MM.1S (cell line): ENCODE data around the gene GPC5.

Experiments used
- DNase-seq: peaks from one replicate; pipeline ENCODE4 v3.0.0-alpha.2; 2015
- H2AFZ ChIP-seq: fragments of 300-600 bp; sonication (generic); 2 replicates; pipeline ENCODE4 v1.6.0; 2016; ENCODE audit warnings: antibody characterized with exemption, low read length
- H3F3A ChIP-seq: fragments of 300-600 bp; sonication (generic); 2 replicates; pipeline ENCODE4 v1.6.1; 2016; ENCODE audit warnings: mild to moderate bottlenecking, antibody characterized with exemption, low read length, moderate library complexity, mixed read lengths; ENCODE audit not compliant: insufficient read depth
- H3K27ac ChIP-seq: fragments of 300-600 bp; sonication (generic); 2 replicates; pipeline ENCODE4 v1.5.1; 2016; ENCODE audit warnings: mild to moderate bottlenecking, low read length
- H3K27me3 ChIP-seq: fragments of 300-600 bp; sonication (generic); replicated peaks from 2 replicates; pipeline ENCODE4 v1.6.0; 2016; ENCODE audit warnings: low read length; ENCODE audit not compliant: insufficient read depth
- H3K36me3 ChIP-seq: fragments of 300-600 bp; sonication (generic); replicated peaks from 2 replicates; pipeline ENCODE4 v1.6.1; 2016; ENCODE audit warnings: mild to moderate bottlenecking, low read length, mixed read lengths; ENCODE audit not compliant: insufficient read depth
- H3K4me1 ChIP-seq: fragments of 300-600 bp; sonication (generic); 2 replicates; pipeline ENCODE4 v1.6.1; 2016; ENCODE audit warnings: low read length, mixed read lengths
- H3K4me2 ChIP-seq: fragments of 300-600 bp; sonication (generic); 2 replicates; pipeline ENCODE4 v1.6.0; 2016; ENCODE audit warnings: low read depth, low read length
- H3K4me3 ChIP-seq: fragments of 300-600 bp; sonication (generic); 2 replicates; pipeline ENCODE4 v1.5.1; 2016; ENCODE audit warnings: low read length, mixed read lengths
- H3K79me2 ChIP-seq: fragments of 300-600 bp; sonication (generic); 2 replicates; pipeline ENCODE4 v1.6.1; 2016; ENCODE audit warnings: mixed run types, low read length, mixed read lengths
- H3K9ac ChIP-seq: fragments of 300-600 bp; sonication (generic); 2 replicates; pipeline ENCODE4 v1.6.1; 2016; ENCODE audit warnings: low read length, mixed read lengths
- H3K9me2 ChIP-seq: fragments of 300-600 bp; sonication (generic); replicated peaks from 2 replicates; pipeline ENCODE4 v1.6.1; 2016; ENCODE audit warnings: mild to moderate bottlenecking, low read length, mixed read lengths; ENCODE audit not compliant: insufficient read depth
- H3K9me3 ChIP-seq: fragments of 300-600 bp; sonication (generic); replicated peaks from 2 replicates; pipeline ENCODE4 v1.6.1; 2016; ENCODE audit warnings: mild to moderate bottlenecking, low read length, mixed read lengths; ENCODE audit not compliant: insufficient read depth
- H4K20me1 ChIP-seq: fragments of 300-600 bp; sonication (generic); 2 replicates; pipeline ENCODE4 v1.6.1; 2016; ENCODE audit warnings: mild to moderate bottlenecking, low read length, moderate library complexity, mixed read lengths; ENCODE audit not compliant: insufficient read depth
- EZH2 ChIP-seq: fragments of 300-600 bp; sonication (generic); optimal IDR thresholded peaks from 2 replicates; pipeline ENCODE3; 2017; ENCODE audit warnings: low read depth, mild to moderate bottlenecking, antibody characterized with exemption, low read length, mixed read lengths
- EZH2phosphoT487 ChIP-seq: fragments of 300-600 bp; sonication (generic); IDR thresholded peaks from 2 replicates; pipeline ENCODE4 v1.6.1; 2018; ENCODE audit warnings: antibody characterized with exemption, low read length
- TF ChIP-seq, protein P1 (sequence below): fragments of 300-600 bp; sonication (generic); IDR thresholded peaks from 2 replicates; pipeline ENCODE4 v1.5.1; 2016; ENCODE audit warnings: antibody characterized with exemption, low read length, mixed read lengths

The GPC5 gene

DNA sequence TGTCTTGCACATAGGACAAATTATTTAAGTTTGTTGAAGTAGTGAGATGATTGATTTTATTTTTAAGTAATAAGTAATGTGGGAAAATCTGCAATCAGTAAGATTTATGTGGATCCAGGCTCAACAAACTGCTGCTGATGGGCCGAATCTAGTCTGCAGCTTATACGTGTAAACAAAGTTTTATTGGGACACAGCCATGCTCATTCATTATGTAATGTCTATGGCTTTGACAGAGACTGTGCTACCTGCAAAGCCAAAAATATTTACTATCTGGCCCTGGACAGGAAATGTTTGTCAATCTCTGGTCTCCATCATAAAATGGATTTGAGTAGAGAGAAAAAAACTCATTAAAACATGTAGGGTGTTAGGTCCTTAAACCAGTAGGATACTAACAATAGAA, 728.0 kb downstream of the GPC5 start:
- Histone ChIP-seq H3F3A (no peaks in the 10 kb centered on the region), H3K9ac (no peak overlapping the region), H2AFZ (no peak overlapping the region), H3K27me3 (no peaks in the 10 kb centered on the region), H3K27ac (no peak overlapping the region), H3K36me3 (no peaks in the 10 kb centered on the region), H3K79me2 (no peaks in the 10 kb centered on the region), H3K9me3 (no peaks in the 10 kb centered on the region), H3K9me2 (no peaks in the 10 kb centered on the region), H3K4me2 (no peak overlapping the region), H3K4me3 (no peak overlapping the region), H3K4me1 (no peaks in the 10 kb centered on the region), H4K20me1 (no peaks in the 10 kb centered on the region)
- no peak for DNase-seq
- TF ChIP-seq EZH2phosphoT487: no peak
- TF ChIP-seq, protein P1, sequence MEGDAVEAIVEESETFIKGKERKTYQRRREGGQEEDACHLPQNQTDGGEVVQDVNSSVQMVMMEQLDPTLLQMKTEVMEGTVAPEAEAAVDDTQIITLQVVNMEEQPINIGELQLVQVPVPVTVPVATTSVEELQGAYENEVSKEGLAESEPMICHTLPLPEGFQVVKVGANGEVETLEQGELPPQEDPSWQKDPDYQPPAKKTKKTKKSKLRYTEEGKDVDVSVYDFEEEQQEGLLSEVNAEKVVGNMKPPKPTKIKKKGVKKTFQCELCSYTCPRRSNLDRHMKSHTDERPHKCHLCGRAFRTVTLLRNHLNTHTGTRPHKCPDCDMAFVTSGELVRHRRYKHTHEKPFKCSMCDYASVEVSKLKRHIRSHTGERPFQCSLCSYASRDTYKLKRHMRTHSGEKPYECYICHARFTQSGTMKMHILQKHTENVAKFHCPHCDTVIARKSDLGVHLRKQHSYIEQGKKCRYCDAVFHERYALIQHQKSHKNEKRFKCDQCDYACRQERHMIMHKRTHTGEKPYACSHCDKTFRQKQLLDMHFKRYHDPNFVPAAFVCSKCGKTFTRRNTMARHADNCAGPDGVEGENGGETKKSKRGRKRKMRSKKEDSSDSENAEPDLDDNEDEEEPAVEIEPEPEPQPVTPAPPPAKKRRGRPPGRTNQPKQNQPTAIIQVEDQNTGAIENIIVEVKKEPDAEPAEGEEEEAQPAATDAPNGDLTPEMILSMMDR: no peak
- no peak for TF ChIP-seq EZH2

DNA sequence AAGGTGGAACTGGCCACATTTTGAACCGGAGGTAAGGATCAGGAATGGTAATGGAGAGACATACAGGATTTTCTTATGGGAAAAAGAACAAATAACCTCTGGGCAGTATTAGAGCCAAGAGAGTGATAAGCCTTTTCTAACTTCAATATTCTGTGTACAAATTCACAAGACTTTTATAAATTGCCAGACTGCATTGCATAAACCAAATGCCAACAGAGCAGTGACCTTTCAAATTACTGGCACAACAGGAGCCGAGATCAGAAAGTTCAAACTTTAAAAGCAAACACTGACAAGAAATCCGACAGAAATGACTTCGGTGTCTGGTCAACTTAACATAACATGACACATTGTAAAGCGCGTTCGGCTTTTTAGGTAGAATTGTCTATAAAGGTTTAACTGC, 737.1 kb downstream of the GPC5 start:
- H3K4me2 ChIP-seq: no peak overlapping the region
- H2AFZ ChIP-seq: no peak overlapping the region
- no peaks in the 10 kb centered on the region for H3F3A ChIP-seq

DNA sequence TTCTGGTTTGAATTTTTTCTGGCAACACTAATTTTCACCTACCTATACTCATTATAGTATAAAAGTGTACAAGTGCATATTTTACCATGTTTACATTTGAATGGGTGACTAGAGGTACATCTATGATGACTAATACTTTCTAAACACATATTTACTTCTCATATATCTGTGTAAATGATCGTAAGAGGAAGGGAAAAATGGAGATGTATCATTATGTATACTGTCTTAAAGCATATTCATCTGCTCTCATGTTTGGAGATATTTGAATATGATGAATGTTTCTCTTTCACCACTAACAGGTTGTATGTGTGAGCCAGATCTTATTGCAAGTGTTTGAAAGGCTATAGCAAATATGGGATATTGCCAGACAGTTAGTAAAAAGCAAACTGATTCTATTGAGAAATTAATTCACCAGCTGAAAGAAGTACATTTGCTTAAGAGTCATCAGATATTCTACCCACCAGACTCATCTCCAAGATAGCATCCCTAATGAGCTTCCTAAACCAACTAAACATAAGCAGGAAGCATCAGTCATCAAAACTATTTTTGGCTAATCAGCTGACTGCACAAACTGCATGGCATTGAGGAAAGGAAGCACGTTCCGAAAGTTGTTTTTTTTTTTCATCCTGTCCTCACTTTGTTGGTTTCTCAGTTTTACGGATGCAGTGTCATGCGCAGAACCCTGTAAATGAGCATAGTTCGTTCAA, 738.2 kb downstream of the GPC5 start:
- no peak overlapping the region for H3K27ac ChIP-seq
- no peak for DNase-seq

More for the DNA sequence above, 737.1 kb downstream of the GPC5 start:
- Histone ChIP-seq H3K27ac (no peak overlapping the region), H3K27me3 (no peaks in the 10 kb centered on the region), H3K9me2 (no peaks in the 10 kb centered on the region), H3K9ac (no peak overlapping the region), H3K36me3 (no peaks in the 10 kb centered on the region), H3K4me1 (no peaks in the 10 kb centered on the region), H3K9me3 (no peaks in the 10 kb centered on the region), H3K79me2 (no peaks in the 10 kb centered on the region), H4K20me1 (no peaks in the 10 kb centered on the region), H3K4me3 (no peak overlapping the region)
- TF ChIP-seq, protein P1: no peak
- TF ChIP-seq EZH2phosphoT487: no peak
- TF ChIP-seq EZH2: no peak
- no peak for DNase-seq

More for the DNA sequence above, 738.2 kb downstream of the GPC5 start:
- no peaks in the 10 kb centered on the region for H3K4me1 ChIP-seq
- H3K79me2 ChIP-seq: no peaks in the 10 kb centered on the region
- TF ChIP-seq EZH2phosphoT487 (no peak), EZH2 (no peak)
- TF ChIP-seq, protein P1: no peak
- H3K27me3 ChIP-seq: no peaks in the 10 kb centered on the region
- no peaks in the 10 kb centered on the region for H3K9me3 ChIP-seq
- no peaks in the 10 kb centered on the region for H3F3A ChIP-seq
- H3K36me3 ChIP-seq: no peaks in the 10 kb centered on the region
- H3K9me2 ChIP-seq: no peaks in the 10 kb centered on the region
- H4K20me1 ChIP-seq: no peaks in the 10 kb centered on the region
- H3K4me2 ChIP-seq: no peak overlapping the region
- H3K4me3 ChIP-seq: no peak overlapping the region
- H2AFZ ChIP-seq: no peak overlapping the region
- H3K9ac ChIP-seq: no peak overlapping the region
